Upper lobe of left lung (tissue), 4 donors: Measurements from ENCODE around the gene SYT9.

Experiments
- POLR2A ChIP-seq, 4 donors: fragments of 450-650 bp; IDR thresholded peaks; one replicate each; pipeline ENCODE4 v1.5.1; 2016 to 2017; ENCODE audit warnings: antibody characterized with exemption in 4 of 4, mild to moderate bottlenecking in 2 of 4
- POLR2AphosphoS5 ChIP-seq, 2 donors: sonication (generic); formaldehyde crosslinking; IDR thresholded peaks; one replicate each; pipeline ENCODE4 v1.5.1; 2017; ENCODE audit warnings: antibody characterized with exemption in 2 of 2

- TF ChIP-seq POLR2AphosphoS5 (IDR thresholded peaks at IDR 0.05) (no peak), POLR2A (IDR thresholded peaks at IDR 0.05) (no peak)
These were observed 30.1 kb downstream of the SYT9 start for GRCh38 chr11:7281809-7282208.
